Inflammatory macrophage treated with lipopolysaccharide for 1 hour (primary cell): ENCODE results near the gene AGAP1.

Experiments used
- DNase-seq, 2 donors: peaks; one replicate each; pipeline ENCODE4 v3.0.0-alpha.2; 2020 to 2022

The AGAP1 gene

DNA sequence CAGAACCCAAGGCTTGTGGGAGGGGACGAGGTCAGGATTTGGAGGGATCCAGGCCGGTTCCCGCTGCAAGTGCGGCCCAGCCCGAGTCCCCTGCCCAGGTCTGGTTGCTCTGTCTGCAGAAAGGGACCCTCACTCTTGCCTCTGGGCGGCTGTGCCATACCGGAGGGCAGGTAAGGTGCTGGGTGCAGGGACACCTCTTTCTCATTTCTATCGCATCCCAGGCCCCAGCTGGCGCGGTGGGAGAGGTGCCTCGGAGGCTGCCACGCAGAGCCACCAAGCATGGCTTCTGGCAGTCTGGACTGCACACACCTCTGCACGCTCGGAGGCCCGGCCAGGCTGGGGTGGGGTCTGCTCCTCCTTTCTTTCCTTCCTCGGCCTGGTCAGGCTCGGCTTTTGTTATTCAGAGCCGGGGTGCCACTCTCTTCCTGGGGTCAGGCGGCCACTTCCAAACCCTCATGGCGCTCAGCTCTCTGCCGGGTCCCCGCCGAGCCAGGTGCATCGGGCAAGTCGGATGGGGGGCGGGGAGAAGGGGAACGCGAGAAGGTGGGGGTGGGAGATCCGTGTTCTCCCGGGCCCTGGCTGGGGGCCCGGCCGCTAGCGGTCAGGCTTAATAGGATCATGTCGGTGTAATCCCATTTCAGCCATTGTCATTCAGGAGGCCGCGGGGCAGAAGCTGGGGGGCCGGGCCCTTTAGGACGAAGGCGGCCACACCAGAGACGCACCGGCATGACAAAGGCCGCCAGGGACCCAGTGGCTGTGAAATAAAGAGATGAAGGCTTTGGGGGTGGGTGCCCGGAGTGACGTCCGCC is 665.3 kb downstream of the AGAP1 start:
- DNase-seq: no peak

DNA sequence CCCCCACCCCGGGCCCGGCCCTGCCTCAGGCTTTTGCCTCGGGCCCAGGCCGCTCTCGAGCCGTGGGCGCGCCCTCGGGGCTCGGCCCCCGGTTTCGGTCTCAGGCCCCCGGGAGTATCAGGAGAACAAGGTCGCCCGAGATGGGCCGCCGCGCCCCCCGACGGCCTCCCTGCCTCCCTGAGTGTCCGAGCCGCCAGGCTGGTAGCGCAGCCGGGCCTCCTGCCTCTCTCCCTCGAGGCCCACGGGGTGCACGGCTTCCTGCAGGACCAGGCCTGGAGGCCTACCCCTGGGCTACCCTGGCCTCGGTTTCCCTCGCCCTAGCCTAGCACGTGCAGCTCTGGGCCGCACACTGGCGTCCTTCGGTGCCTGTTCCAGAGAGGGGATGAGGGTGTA is 665.9 kb downstream of the AGAP1 start:
- DNase-seq: no peak

DNA sequence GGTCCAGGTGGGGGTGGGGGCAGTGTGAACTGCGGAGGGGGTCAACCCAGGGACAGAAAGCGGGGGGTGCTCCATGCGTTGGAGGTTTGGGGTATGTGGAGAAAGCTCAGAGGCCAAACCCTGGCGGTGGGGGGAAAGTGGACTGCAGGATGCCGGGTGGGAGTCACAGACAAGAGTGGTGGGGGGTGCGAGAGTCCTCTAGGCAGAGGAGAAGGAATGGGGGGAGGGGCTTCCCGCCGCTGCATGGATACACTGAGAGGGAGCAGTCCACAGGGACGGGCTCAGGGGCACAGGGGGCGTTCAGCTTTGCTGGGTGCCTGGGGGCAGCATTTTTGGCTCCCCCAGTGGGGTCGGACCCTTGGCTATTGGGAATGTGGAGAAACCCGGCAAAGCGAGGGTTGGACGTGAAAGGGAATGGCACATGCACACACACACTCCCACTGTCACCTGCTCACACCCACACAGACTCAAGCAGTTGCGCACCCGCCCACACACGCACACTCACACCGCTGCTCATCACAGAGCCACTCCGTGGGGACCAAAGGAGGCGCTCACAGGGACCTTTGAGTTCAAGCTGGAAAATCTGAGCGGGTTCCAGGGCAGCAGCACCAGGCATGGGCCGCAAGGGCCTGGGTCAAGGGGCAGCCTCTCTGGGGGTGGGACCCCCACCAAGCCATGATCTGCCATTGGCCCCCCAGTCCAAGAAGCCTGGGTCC is 666.7 kb downstream of the AGAP1 start:
- DNase-seq: no peak

DNA sequence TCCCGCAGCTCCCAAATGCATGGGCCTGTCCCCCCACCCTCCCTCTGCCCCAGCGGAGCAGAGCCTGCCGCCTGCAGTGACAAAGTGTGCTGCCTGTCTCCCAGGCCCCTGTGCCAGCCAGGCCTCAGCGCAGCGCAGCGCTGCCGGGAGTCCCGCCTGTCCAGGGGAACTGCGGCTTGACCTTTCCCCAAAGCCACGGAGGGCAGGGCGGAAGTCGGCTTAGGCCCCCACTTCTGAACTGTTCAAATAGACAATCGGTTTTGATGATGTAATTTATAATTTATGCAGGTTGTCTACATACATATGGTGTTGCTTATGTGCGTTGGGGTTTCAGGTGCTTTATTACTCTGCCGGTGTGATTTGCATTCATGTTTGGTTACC is 667.2 kb downstream of the AGAP1 start:
- no peak for DNase-seq

DNA sequence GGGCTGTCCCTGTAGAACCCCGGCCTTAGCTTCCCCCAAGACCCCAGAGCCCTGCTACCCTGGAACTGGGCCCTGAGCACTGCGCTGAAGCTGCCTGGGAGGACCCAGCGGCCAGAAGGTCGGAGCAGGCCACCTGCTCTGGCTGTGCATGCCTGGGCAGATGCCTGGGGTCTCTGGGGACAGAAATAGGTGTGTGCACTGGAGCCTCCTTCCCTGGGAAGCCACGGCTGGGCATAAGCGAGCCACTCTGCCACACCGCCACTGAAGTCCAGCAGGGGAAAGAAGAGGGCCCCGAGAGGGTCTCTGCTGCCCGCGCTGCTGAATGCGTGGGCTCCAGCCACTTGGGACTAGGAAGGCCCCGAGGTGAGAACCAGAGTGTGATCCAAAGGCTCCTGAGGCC is 667.7 kb downstream of the AGAP1 start:
- no peak for DNase-seq

DNA sequence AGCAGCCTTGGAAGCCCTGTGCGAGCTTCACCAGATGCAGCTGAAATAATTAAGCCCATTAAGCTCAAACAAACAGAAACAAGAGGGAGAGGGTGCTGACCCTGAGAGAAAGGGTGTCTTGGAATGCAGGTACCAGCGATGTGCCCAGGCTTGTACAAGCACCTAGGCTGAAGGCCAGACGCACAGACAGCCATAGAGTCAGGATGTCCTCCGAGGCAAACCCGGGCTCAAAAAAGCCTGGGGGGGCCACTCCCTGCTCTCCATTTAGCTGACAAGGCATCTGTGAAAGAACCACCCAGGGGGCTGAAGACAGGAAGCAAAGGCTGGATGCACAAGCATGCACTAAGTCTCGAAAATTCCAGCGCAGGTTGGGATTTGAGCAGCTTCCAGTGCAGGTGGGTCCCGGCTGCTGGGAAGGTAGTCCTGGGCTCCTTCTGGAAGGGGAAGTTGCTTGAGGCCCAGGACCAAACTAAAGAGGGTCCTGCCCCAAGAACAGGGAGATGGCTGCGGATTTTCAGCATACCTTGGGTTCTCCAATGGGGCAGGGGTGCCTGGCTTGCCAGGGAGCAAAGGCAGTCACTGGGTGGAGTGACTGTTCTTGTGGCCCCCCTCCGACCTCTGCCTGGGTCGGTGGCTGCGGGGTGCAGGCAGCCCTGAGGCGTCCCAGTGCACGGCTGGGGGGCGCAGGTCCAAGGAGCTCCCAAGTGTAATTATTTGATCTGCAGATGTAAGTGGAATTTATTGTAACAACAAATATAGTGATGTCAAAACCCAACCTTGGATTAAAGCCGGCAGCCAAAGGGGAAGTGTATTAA is 668.4 kb downstream of the AGAP1 start:
- DNase-seq: no peak

DNA sequence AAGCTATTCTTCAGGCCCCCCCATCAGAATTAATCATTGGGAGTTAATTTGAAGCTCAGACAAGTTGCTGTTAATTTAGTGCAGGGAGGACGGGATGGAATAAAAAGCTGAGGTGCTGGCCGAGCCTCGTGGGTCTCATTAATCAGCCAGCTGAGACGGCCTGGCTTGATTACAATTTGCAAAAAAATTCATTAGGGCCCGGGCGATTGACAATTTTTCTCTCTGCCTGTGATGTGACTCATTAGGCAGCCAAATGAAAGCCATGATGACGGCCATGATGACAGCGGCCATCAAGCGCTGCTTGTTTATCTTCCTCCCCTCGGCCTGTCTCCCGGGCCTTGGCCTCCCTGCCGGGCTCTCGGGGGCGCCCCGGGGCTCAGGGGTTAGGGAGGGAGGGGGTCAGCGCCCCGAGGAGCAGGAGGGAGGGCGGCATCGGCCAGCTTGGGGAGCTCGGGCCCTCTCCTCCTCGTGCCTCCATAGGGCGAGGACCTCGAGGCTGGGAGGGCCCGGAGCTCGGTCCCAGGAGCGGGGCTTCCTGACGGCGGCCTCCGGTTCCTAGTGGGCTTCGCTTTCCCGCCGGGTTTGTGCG is 669.1 kb downstream of the AGAP1 start:
- no peak for DNase-seq

DNA sequence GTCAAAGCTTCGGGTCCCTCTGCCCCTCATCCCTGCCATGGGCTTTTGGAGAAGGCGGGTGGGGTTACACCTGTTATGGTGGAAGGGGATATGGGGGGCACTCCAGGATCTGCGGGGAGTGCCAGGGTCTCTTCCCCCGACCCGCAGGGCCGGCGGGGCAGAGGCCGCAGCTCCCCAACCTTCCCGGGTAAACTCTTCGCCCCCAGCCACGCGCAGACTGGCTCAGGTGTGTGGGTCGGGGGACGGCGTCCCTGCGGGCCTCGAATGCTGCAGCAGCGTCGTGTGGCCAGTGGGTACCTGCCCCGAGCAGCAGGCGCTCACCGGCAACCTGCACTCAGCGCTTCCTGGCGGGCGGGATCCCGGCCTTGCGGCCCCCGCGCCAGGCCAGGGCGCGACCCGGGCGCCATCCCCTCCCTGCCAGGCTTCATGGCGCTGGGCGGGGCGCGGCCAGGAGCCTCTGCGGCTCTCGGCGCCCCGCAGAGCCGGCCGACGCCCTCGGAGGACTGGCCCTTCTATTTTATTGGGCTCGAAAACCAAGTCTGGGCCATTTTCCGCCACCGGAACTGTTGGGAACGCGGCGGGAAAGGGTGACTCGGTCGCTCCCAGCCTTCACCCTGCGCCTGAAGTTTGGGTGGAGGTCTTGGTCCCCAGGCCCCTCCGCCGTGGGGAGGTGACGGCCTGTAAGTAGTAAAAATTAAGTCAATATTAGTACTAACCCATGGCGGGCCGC is 669.8 kb downstream of the AGAP1 start:
- no peak for DNase-seq

DNA sequence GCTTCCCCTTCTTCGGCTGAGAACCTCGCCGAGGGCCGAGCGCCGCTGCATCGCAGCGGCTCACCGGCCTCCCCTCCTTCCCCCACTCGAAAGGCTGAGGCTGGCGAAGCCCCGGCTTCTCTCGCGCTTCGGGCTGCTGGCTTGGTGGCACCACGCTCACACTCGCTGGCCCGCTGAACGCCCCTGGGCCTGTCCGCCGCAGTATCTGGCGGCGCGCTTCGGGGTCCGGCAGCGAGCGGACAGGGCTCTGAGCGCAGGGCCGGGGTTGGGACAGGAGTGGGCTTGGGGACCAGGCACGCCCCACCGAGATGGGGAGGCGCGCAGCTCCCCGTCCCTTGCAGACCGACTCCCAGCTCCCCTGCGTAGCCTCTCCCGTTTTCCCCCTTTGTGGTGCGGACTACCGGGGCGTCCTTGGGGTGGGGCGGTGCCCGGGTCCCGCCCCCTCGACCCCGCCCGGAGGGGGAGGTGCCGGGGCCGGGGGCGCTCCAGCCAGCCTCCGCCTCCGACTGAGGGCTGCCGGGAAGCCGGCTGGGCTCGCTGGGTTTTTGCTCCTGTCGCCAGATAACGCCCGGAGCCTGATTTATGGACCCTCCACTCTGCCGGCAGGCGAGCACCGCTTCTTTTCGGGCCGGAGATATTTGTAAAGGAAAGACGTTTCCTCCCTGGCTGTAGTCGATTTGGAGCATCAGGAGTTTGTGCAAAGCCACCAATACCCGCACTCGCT is 670.5 kb downstream of the AGAP1 start:
- no peak for DNase-seq

DNA sequence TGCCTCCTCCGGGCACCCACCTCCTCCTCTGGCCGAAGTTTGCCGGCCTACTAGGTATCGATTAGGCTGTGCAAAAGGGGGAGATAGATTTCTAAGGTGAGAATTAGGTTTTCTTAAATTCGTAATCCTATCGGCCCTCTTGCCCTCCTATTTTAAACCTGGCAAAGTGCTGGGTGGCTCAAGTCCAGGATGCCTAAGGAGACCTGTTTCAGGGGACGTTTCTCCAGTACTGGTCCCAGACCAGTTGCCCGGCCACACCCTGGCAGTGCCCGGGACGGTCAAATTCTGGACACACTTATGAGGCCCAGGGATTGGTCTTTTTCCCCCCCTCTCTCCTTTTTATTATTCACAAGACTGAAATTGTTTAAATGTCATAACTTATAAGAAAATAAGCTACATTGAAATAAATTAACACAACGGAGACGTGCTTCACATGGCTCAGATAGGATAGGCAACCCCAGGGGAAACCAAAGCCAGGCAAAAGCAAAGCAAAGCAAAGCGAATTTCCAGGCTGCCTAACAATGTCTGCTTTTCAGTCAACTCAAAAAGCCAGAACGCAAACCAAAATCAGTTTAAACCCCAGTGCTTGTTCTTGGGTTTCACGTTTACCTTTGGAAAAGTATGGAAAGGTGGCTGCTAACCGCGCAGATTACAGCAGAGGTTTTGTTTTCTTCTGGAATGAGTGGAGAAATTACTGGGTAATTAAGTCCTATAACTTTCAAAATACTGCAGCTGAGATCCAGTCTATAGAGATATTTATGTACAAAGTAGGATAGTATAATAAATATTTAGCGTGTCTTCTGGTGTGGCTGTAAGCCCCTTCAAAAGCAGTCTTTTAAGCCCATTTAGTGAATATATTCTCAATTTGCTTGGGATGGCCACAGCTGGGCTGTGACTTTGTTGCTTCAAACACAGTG is 671.3 kb downstream of the AGAP1 start:
- DNase-seq: no peak

DNA sequence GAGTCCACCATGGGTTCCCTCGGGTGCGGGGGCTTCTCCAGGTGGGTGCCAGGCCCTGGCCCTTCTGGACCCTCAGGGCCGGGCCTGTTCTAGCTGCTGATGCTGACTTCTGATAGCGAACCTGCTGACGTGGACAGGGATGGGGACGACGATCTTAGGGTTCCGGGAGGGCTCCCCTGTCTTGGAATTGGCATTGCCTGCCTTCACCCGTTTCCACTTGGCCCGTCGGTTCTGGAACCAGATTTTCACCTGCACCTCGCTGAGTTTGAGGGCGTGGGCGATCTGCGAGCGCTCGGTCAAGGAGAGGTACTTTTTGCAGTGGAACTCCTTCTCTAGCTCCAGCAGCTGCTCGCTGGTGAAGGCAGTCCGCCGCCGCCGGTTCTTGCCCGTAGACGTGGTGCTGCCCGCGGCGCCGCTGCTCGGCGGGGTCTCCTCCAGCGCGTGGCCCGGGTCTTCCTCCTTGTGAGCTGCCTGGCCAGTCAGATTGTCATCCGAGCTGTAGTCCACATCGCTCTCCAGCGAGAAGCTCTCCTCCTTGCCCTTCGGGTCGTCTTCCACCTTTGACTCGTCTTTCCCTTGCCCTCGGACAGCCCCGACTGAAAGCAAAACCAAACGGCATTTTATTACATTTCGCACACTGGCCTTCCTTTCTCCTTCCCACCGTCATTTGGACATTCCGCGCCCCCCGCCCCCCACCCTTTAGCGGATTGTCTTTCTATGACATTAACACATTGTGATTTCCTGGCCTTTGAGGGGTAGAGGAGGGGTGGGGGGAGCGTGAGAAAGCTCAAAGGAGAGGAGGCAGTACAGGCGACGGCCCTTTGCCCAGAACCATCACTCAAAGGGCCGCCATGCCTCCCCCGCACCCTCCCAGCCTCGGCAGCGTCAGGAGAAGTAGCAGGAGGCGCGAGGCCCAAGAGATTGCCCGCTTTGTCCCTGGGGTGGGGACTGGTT is 672.3 kb downstream of the AGAP1 start:
- no peak for DNase-seq

DNA sequence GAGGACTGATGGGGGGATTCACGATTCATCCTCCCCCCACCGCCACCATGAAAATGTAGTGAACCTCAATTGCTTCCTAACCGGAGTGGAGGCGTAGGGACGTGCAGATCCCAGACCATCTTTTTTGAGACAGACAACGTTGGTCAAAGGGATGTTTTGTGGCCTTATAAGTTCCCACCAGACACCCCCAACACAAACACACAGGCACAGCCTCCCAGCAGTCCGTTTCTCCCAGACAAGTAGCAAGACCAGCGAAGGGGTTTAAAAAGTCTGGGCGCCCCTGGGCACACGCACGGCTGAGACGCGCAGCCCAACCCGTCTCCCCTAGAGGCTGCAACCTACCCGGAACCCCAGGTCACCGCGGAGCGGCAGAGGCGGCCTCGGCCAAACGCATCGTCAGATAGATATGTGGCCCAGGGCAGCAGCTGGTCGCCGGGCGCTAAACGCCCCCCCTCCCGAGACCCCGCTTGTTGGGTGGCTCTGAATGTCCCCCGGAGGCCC is 673.0 kb downstream of the AGAP1 start:
- no peak for DNase-seq

DNA sequence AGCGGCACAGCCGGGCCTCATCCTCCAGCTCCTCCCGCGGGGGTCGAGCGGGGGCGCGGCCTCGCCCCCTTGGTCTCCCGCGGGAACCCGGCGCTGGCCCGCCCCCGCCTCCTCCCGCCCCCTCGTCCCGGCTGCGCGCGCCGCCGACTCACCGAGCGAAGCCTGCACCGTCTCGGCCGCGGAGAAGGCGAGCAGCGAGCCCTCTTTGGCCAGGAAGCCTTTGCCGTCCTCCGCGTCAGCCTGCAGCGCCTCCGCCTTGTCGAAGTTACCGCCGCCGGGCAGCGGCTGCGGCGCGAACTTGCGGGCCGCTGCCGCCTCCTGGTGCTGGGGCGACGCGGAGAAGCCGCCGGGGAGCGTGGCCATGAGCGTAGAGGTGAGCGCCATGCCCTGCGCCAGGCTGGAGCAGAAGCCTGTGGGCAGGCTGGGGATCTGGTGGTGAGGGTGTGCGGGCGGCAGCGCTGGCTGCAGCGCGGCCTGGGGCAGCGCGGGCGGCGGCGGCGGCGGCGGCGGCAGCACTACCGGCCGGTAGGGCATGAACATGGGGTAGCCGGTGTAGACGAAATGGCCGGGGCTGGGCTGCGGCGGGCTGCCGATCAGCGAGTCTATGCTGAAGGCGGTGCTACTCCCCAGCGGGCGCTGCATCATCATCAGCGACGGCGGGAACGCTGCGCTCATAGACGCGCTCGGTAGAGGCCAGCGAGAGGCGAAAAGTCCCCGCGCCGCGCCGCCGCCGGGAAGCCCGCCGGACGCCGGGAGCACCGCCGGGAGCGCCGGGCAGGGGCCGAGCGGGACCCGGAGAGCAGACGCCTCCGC is 673.7 kb downstream of the AGAP1 start:
- no peak for DNase-seq

DNA sequence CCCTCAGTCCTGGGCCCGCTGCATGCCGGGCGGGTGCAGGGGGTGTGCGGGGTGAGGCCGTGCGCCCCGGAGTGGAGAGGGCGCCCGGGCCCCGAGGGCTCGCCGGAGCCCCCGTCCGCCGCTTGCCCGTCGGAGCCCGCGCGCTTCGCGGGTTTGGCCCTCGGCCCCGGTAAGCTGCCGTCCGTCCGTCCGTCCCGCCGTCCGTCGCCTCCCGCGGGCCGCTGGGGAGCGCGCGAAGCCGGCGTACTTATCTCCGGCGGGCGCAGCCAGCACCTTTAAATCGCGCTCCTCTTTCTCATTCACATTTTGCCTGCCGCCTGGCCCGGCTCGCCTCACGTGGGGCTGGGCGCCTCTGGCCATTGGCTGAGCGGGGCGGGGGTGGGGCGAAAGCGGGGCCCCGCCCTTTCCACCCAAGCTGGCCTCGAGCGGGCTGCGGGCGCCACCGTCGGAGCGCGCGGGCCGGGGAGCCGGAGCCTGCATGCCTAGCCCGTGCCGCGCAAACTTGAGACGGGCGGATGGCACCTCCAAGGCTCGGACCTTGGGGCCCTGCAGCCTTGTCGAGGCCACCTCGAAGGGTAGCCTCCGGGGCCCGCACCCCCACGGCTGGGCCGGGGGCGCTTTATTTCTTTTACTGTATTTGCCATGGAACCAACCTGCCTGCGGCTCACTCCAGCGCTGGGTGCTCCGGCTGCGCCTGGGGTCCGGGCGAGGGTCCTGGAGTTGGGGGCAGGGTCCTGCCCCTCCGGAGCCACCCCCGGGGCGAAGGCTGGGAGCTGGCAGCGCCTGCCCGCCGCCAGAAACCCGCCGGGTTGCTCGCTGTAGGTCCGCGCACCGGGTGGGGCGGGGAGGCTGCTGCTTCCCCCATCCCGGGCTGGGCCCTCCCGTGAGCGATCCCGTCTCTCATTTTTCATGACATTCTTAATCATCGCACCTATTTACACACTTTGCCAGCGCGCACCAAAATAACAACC is 674.6 kb downstream of the AGAP1 start, which contains the start of gene GBX2:
Gene GBX2, minus strand, starts transcription at position 277 of the 971 bp plus-strand sequence. CDS start 415 bp downstream, outside the sequence.
- no peak for DNase-seq

DNA sequence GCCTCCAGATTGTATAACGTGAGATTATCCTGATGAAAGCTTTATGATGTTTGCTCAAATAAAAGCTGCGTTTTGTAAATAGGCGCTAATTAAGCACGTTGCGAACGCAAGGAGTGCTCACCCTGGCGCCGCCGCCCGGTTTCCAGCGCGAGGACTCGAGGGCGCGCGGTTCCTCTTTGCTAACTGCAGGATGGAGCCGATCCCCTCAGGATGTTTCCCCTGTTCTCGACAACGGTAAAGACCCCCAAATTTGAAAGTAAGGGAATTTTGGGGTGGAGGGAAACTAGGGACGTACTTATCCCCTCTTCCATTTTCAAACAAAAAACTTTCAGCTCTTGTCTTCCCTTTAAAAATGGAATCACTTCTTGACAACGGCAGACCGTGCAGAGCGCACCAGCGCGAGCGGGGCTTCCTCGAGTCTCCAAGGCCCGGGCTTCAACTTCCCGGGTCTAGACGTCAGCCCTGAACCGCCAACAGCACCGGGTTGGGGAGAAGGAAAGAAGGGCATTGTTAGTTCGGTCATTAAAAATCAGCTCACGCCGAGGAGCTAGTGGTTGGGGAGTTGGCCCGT is 675.4 kb downstream of the AGAP1 start:
- no peak for DNase-seq

DNA sequence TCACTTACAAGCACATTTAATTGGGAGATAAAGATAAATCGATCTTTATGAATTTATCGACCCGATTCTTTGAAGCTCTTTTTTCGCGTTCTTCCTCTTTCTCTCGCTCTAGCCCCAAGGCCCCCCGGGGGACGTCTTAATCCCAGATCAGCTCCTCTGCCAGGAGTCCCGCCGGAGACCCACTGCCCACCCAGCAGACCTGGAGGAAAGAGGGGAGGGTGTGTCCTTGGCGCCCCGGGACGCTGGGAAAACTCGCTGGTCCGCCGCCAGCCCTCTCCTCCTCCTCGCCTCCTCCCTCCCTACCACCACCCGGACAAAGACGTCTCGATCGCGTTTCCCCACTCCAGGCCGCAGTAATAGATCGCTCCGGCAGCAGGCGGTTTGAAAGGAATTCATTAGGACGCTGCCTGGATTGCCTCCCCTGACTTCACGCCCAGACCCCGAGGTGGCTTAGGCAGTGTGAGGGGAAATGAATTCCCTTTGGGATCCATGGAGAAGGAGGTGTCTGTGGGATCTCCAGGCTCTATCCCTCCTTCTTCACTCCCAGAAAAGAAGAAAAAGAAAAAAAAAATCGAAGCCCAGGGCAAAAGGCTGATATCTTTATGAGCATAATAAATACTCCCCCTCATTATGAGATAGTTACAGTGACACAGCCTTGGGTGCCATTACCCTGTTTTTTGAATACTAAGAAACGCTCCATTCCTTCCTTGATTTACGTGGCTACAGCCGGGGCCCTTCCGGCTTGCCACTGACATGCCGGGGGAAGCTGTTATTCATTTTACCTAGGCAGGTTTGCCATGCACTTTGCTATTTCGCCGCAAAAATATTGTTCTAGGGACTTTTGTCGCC is 676.1 kb downstream of the AGAP1 start:
- no peak for DNase-seq
